ENCODE data around the gene DCAF4L1.
A peak's percentile ranks its signal among the peaks of the same experiment; 100 is the strongest.

The DCAF4L1 gene

GRCh38 chr4:41990365-41991111 is 9.0 kb downstream of the DCAF4L1 start, which contains the start of gene SLC30A9:
Gene SLC30A9 (plus strand): TSS chr4:41990530. CDS start chr4:41990652, 122 bp downstream.
- DNase-seq, result peak; percentile 88

DNA sequence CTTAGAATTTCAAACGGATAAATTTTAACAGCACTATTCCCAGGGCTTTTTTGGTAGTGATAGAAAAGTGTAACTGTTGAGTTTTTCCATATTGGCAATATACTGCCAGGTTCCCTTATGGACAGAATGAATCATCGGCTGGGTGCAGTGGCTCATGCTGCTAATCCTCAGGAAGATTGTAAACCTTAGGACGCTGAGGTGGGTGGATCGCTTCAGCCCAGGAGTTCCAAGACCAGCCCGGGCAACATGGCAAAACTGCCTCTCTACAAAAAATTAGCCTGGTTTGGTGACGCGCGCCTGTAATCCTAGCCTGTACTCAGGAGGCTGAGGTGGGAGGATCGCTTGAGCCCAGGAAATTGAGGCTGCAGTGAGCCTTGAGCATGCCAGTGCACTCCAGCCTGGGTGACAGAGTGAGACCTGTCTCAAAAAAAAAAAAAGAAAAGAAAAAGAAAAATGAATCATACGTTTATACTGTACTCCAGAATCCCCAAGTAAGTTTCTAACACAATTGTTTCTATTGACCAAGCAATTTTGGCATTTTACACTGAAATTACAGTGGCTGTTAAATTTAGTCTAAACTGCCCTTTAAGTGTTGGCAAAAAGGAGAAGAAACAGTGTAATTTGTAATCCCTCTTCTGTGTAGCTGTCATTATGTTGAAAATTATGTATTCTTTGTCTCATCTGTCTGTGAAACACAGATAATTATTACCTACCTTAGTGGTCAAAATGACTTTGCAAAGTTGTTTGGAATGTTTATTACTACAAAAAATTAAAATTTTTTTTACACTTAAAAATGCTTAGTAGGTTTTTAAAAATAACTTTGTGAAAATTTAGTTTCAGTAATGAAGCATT is 10.6 kb downstream of the DCAF4L1 start:
- DNase-seq, result no peak

DNA sequence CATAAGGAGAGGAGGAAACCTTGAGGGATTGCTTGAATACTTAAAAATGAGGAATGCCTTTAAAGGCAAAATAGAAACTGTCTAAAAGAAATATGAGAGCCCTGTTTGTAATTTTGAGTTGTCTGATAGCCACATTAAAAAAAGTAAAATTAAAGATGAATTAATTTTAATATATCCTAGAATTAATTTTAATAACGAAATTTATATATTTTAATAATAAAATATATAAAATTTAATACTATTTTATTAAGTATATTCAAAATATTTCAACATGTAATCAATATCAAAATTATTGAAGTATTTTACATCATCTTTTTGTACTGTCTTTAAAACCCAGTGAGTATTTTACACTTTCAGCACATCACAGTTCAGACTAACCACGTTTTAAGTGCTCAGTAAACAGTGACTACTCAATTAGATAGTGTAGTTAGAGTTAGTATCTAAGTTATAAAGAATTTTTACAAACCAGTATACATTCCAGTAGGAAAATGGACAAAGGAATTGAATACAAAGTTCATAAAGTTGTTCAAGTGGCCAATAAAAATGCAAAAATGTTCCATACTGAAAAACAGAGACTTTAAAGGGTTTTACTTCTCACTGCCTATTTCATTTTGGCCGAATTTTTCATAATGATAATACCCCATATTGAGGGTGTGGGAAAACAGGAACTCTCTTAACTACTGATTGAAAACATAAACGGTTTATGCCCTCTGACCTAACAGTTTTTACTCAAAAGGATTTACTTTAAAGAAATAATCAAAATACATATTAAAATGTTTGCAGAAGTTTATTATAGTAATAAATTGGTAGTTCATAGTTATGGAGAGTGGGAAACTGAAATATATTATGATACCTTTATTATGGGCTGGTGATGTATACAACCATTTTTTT is 11.7 kb downstream of the DCAF4L1 start:
- no peak for DNase-seq

GRCh38 chr4:41994461-41994985 is 13.0 kb downstream of the DCAF4L1 start:
- no peak for DNase-seq

- DNase-seq, result no peak
Measured at GRCh38 chr4:41998019-41998418, 16.5 kb downstream of the DCAF4L1 start.

- DNase-seq, result no peak
Measured at GRCh38 chr4:41999321-41999720, 17.8 kb downstream of the DCAF4L1 start.

GRCh38 chr4:42008011-42008786 is 26.6 kb downstream of the DCAF4L1 start:
- DNase-seq, result no peak

DNA sequence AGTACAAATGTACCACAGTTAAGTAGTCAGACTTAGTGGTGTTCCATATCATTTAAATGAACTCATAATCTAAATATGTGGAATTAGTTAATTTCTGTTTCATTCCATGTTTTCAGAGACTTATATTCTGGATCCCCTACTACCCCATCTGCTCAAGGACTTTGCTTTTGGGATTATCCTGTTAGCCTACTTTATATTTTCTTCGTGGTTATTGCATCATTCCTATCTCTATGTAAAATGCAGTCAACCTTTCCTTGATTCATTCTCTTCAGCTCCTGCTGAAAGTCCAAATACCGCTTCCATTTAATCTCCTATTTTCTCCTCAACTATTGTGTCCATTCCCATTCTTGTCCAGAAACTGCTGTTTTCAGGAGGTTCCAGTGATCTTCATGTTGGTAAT is 33.9 kb downstream of the DCAF4L1 start:
- no peak for DNase-seq

DNA sequence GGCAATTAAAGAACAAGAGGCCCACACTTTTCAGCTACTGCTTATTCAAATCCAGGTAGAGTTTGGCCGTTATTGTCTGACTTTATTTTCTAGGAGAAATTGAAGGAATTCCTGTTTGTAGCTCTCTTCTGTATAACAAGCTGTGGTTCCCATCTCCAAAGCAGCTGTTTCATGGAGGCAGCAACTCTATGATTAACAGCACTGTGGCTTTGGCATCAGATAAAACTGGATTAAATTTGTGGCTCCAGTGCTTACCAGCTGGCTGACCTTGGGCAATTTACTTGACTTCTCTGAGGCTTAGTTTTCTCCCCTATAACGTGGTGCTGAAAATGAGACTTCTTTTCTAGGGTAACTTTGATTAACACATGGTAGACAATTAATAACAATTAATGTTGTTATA is 36.9 kb downstream of the DCAF4L1 start:
- DNase-seq, result no peak
